ENCODE data around the gene AKR1E2.

Gene AKR1E2

GRCh38 chr10:4889959-4890358 lies 64.0 kb downstream of the AKR1E2 start:
- DNase-seq (ENCODE audit: low read depth in 4 of 4, low spot score in 1 of 4) = no peak

GRCh38 chr10:4892681-4893080 lies 66.7 kb downstream of the AKR1E2 start:
- DNase-seq (ENCODE audit: low read depth in 4 of 4, low spot score in 1 of 4) = no peak

GRCh38 chr10:4894335-4894734 lies 68.3 kb downstream of the AKR1E2 start:
- no peak for DNase-seq (ENCODE audit: low read depth in 4 of 4, low spot score in 1 of 4)
